GM12891 (cell line): ENCODE data around the gene PYGL.
"Not testable (repeated sequence)": the region's sequence is repeated elsewhere in the genome, so short reads cannot be mapped to it uniquely, and the experiment has no call there.

Experiments
- DNase-seq: peaks from one replicate; pipeline ENCODE4 v3.0.0; 2011; ENCODE audit warnings: low spot score; ENCODE audit not compliant: insufficient read length
- FAIRE-seq: peaks from 2 replicates; lab custom pipeline; 2011; peaks lifted over from hg19 to GRCh38; lab: Jason Lieb, UNC
- PAX5 ChIP-seq: IDR thresholded peaks from 2 replicates; pipeline ENCODE4 v1.6.1; 2011; ENCODE audit warnings: low read length, moderate library complexity, mild to moderate bottlenecking; ENCODE audit not compliant: insufficient read depth, severe bottlenecking
- POLR2A ChIP-seq: IDR thresholded peaks from 2 replicates; pipeline ENCODE4 v1.6.1; 2011; ENCODE audit warnings: low read depth, low read length, control low read depth
- POLR2AphosphoS5 ChIP-seq: IDR thresholded peaks from 2 replicates; pipeline ENCODE4 v1.6.1; 2011; ENCODE audit warnings: low read depth, low read length, control low read depth
- POU2F2 ChIP-seq: IDR thresholded peaks from 2 replicates; pipeline ENCODE4 v1.6.1; 2011; ENCODE audit warnings: low read depth, mild to moderate bottlenecking, control low read depth, low read length, moderate library complexity
- SPI1 ChIP-seq: IDR thresholded peaks from 2 replicates; pipeline ENCODE4 v1.6.1; 2011; ENCODE audit warnings: low read depth, low read length, control low read depth
- TAF1 ChIP-seq: IDR thresholded peaks from 2 replicates; pipeline ENCODE4 v1.6.1; 2011; ENCODE audit warnings: low read depth, low read length, control low read depth

The PYGL gene

DNA sequence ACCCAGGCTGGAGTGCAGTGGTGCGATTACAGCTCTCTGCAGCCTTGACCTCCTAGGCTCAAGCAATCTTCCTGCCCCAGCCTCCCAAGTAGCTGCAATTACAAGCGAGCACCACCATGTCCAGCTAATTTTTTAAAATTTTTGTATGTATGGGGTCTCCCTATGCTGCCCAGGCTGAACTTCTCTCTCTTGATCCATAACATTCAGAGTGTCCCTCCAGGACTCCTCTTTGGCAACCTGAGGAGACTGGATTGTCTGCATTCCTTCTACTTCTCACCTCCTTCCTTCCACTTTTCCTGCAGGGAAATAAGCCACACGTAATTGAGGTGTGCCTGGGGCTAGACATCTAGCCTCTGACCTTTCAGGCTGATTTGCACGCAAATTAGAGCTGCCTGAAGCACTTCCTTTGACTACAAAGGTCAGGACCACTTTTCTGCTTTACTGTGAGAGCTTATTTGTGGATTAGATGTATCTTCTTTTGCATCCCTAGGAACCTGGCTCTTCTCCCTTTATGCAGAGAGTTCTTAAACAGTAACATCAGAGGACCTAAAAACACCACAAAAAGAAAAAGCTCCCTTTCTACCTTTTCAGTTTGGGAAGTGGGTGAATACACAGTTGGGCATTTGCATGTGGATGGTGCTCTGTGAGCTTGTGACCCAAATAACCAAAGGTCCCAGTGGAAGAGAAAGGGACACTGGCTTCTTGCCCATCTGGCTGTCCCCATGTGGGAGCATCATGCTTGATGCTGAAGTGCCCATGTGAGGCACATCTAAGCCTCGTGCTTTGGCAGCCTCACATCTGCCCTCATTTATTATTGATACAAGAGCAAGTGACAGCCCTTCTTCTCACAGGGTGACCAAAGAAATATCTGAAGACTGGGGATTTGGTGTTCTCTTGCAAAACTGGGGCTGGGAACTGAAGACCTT is 33.5 kb downstream of the PYGL start:
- no peak for FAIRE-seq
- no peak for TF ChIP-seq POLR2A
- TF ChIP-seq TAF1: no peak
- no peak for TF ChIP-seq SPI1
- no peak for TF ChIP-seq POLR2AphosphoS5
- TF ChIP-seq POU2F2: no peak
- no peak for TF ChIP-seq PAX5
- no peak for DNase-seq

DNA sequence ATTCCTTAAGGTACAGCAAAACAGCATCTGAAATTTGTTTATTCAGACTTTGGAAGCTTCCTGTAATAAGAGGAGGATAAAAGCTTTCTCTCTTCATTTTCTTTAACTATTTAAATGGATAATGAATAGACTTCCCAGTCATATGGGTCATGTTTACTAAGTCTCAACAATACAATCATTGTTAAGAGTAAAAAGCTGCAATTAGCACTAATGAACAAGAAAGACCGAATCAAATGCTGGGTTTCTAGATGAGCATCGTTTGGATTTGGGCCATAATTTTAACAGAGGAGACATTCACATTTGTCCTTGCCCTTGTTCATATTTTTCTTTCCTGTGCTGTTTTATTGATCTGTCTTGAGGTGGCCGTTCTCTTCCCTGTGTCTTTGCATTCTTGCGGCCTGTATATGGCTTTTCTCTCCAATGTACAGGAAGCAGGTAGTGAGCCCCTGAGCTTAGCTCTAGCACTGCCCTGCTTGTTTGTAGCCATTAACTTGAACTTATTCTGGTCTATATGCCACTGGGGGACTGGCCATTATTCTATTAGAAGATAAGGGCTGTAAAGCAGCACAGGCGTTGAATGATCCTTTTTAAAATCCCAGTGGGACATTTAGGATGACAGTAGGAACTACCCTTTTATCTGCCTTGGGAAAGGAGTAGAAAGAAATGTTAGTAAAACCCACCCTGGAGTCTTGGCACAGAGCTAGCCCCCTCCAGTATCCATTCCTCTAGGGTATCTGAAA is 37.8 kb downstream of the PYGL start:
- FAIRE-seq (no peak), DNase-seq (no peak)
- TF ChIP-seq SPI1 (no peak), POU2F2 (no peak)

DNA sequence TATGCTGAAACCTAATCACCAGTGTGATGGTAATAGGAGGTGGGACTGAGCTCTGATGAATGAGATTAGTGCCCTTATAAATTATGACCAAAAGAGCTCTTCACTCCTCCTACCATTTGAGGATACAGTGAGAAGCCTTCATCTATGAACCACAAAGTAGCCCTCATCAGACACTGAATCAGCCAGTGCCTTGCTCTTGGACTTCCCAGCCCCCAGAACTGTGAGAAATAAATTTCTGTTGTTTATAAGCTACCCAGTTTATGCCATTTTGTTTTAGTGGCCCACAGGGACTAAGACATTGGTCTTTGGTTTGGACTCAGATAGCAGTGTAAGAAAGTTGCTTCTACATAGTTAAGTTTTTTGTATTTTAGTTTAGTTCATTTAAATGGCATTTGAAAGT is 39.6 kb downstream of the PYGL start:
- TF ChIP-seq POLR2AphosphoS5: no peak
- TF ChIP-seq POU2F2: no peak
- TF ChIP-seq PAX5: no peak
- no peak for TF ChIP-seq SPI1
- DNase-seq (no peak), FAIRE-seq (no peak)

- FAIRE-seq: no peak
- no peak for DNase-seq
- no peak for TF ChIP-seq POLR2AphosphoS5
- peak; percentile 69; the same call in 1 of the 2 replicates for TF ChIP-seq SPI1
These were observed 42.9 kb downstream of the PYGL start for GRCh38 chr14:50901361-50901760.

GRCh38 chr14:50897658-50898175 is 46.6 kb downstream of the PYGL start:
- FAIRE-seq (no peak), DNase-seq (no peak)
- TF ChIP-seq POLR2A (no peak), POLR2AphosphoS5 (no peak), TAF1 (no peak), SPI1 (no peak), PAX5 (no peak), POU2F2 (no peak)

GRCh38 chr14:50897005-50897404 is 47.3 kb downstream of the PYGL start:
- not testable (repeated sequence) for FAIRE-seq, DNase-seq

DNA sequence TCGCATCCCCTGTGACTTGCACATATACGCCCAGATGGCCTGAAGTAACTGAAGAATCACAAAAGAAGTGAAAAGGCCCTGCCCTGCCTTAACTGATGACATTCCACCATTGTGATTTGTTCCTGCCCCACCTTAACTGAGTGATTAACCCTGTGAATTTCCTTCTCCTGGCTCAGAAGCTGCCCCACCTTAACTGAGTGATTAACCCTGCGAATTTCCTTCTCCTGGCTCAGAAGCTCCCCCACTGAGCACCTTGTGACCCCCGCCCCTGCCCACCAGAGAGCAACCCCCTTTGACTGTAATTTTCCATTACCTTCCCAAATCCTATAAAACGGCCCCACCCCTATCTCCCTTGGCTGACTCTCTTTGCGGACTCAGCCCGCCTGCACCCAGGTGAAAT is 47.9 kb downstream of the PYGL start:
- not testable (repeated sequence) for FAIRE-seq, DNase-seq

DNA sequence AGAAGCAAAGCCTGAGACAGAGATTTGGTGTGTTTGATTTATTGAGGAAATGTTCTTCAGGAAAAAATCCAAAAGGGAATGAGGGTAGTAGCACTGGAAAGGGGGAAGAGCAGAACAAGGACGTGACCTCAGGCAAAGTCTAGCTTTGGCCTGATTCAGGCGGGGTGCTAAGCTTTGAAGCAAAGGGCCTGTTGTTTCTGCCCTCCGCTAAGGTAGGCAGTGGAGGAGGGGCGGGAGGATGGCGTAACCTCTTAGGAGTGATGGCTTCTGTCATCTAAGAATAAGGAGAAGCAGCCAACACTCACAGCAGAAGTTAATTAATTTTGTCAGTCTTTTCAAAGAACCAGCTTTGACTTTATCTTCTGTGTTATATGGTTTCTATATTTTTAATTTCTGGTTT is 52.0 kb downstream of the PYGL start:
- FAIRE-seq: no peak
- TF ChIP-seq TAF1: no peak
- TF ChIP-seq POU2F2: no peak
- no peak for TF ChIP-seq POLR2A
- no peak for TF ChIP-seq SPI1
- no peak for TF ChIP-seq PAX5
- no peak for TF ChIP-seq POLR2AphosphoS5
- DNase-seq: no peak

DNA sequence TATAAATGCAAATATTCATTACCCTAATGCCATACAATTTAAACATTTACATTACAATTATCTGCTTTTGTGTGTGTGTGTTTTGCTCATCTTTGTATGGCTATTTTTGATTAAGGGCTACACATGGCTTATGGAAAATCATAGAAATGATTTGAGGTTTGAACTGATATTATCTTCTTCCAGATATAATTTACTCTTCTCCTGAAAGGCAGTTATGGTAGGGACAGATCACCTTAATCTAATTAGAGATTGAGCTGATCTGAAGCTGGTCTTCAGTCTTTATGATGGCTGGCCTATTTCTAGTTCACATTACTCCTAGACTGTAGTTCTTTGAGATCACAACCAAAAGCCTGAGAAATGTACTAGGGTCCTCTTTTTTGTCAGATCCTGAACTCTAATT is 56.8 kb downstream of the PYGL start:
- FAIRE-seq (no peak), DNase-seq (no peak)
- TF ChIP-seq SPI1 (no peak), POLR2AphosphoS5 (no peak), PAX5 (no peak), POU2F2 (no peak), TAF1 (no peak), POLR2A (no peak)

GRCh38 chr14:50883827-50884197 is 60.5 kb downstream of the PYGL start:
- DNase-seq (no peak), FAIRE-seq (no peak)
- TF ChIP-seq SPI1 (no peak), POLR2AphosphoS5 (no peak), POLR2A (no peak), TAF1 (no peak), POU2F2 (no peak)
